NCI-H345 treated with DMSO at 0.1 percent for 48 hours (cell line): ENCODE measurements around the gene OPN1LW.
"Not testable (repeated sequence)": the region's sequence is repeated elsewhere in the genome, so short reads cannot be mapped to it uniquely, and the experiment has no call there.

Experiments used
- DNase-seq: peaks from one replicate; lab custom pipeline; 2025; ENCODE audit not compliant: unreplicated experiment; lab: John Stamatoyannopoulos, UW

Gene OPN1LW

GRCh38 chrX:154132366-154132765 is 11.7 kb upstream of the OPN1LW start:
- DNase-seq: no peak

GRCh38 chrX:154135458-154136229 is 8.4 kb upstream of the OPN1LW start:
- DNase-seq: no peak

GRCh38 chrX:154136627-154137161 is 7.3 kb upstream of the OPN1LW start:
- peak; percentile 48 for DNase-seq

GRCh38 chrX:154138857-154139256 is 5.2 kb upstream of the OPN1LW start:
- DNase-seq: no peak

- no peak for DNase-seq
Measured at GRCh38 chrX:154140206-154140605, 3.8 kb upstream of the OPN1LW start.

- no peak for DNase-seq
Measured at GRCh38 chrX:154140742-154141141, 3.3 kb upstream of the OPN1LW start.

GRCh38 chrX:154142386-154142785 is 1.7 kb upstream of the OPN1LW start:
- DNase-seq: no peak

- DNase-seq: no peak
Measured at GRCh38 chrX:154142950-154143745, 895 bp upstream of the OPN1LW start.

GRCh38 chrX:154151030-154151429 is 7.0 kb downstream of the OPN1LW start:
- not testable (repeated sequence) for DNase-seq

GRCh38 chrX:154156221-154156620 is 12.2 kb downstream of the OPN1LW start:
- not testable (repeated sequence) for DNase-seq

- not testable (repeated sequence) for DNase-seq
Measured at GRCh38 chrX:154157207-154157606, 13.2 kb downstream of the OPN1LW start.

- DNase-seq: not testable (repeated sequence)
Measured at GRCh38 chrX:154159345-154159744, 15.3 kb downstream of the OPN1LW start.

- not testable (repeated sequence) for DNase-seq
Measured at GRCh38 chrX:154164902-154165301, 20.9 kb downstream of the OPN1LW start.

GRCh38 chrX:154168384-154168783 is 24.3 kb downstream of the OPN1LW start:
- not testable (repeated sequence) for DNase-seq

GRCh38 chrX:154172535-154172943 is 28.5 kb downstream of the OPN1LW start:
- not testable (repeated sequence) for DNase-seq

- DNase-seq: not testable (repeated sequence)
Measured at GRCh38 chrX:154174356-154174755, 30.3 kb downstream of the OPN1LW start.

GRCh38 chrX:154182296-154182695 is 38.3 kb downstream of the OPN1LW start, which contains the start of gene OPN1MW:
Gene OPN1MW (plus strand): TSS chrX:154182596. CDS start chrX:154182678, 82 bp downstream.
- DNase-seq: not testable (repeated sequence)

GRCh38 chrX:154183794-154184193 is 39.8 kb downstream of the OPN1LW start:
- not testable (repeated sequence) for DNase-seq

GRCh38 chrX:154192846-154193245 is 48.8 kb downstream of the OPN1LW start:
- DNase-seq: not testable (repeated sequence)

- DNase-seq: not testable (repeated sequence)
Measured at GRCh38 chrX:154194316-154194715, 50.3 kb downstream of the OPN1LW start.

GRCh38 chrX:154196466-154196865 is 52.4 kb downstream of the OPN1LW start:
- not testable (repeated sequence) for DNase-seq
